HT1080 (cell line): Measurements from ENCODE around the gene CSTF3. TPM values are rescaled to one million over a fixed set of nuclear protein-coding genes. Genes with fewer than 3 reads are reported as not detected.
"Not testable (repeated sequence)": the region's sequence is repeated elsewhere in the genome, so short reads cannot be mapped to it uniquely, and the experiment has no call there.

Experiments used
- DNase-seq: peaks from one replicate; pipeline ENCODE4 v3.0.0-alpha.2; 2015; ENCODE audit warnings: low read depth
- polyA plus RNA-seq, 2 experiments: library from polyadenylated mRNA; depleted of rRNA; stranded (reverse); fragments of >200 nt; gene quantifications; 2 replicates each; pipeline ENCODE4 v1.2.3, GENCODE V29; 2015
- total RNA-seq: library from RNA; depleted of rRNA; stranded (reverse); fragments of >200 nt; shearing (Covaris generic); gene quantifications from 2 replicates; pipeline ENCODE4 v1.2.3, GENCODE V29; 2014; rRNA removed

CSTF3 gene
- 33.7 and 43.1 TPM in 2 replicates for total RNA-seq
- 35.6 and 38.6 TPM in 2 replicates for polyA plus RNA-seq (2015; cell fraction: cytosol; rRNA removed)
- 124 and 127 TPM in 2 replicates for polyA plus RNA-seq (2015; cell fraction: nucleus; rRNA removed)

- peak; percentile 98 for DNase-seq
Observed at GRCh38 chr11:33161120-33162005, at the start of gene CSTF3. CSTF3 (minus strand) TSS chr11:33161480; CDS start chr11:33161325, 155 bp downstream.

- DNase-seq = no peak
Observed at GRCh38 chr11:33208150-33208549, 46.9 kb upstream of the CSTF3 start.

- DNase-seq = peak; percentile 4
Observed at GRCh38 chr11:33207408-33207985, 46.2 kb upstream of the CSTF3 start.

GRCh38 chr11:33197915-33198727 lies 36.8 kb upstream of the CSTF3 start:
- DNase-seq = no peak

GRCh38 chr11:33195462-33196173 lies 34.3 kb upstream of the CSTF3 start:
- DNase-seq = no peak

GRCh38 chr11:33194455-33194854 lies 33.2 kb upstream of the CSTF3 start:
- DNase-seq = no peak

GRCh38 chr11:33191467-33191866 lies 30.2 kb upstream of the CSTF3 start:
- no peak for DNase-seq

GRCh38 chr11:33187998-33188722 lies 26.9 kb upstream of the CSTF3 start:
- DNase-seq = no peak

GRCh38 chr11:33185756-33186155 lies 24.5 kb upstream of the CSTF3 start:
- no peak for DNase-seq

- DNase-seq = no peak
Observed at GRCh38 chr11:33182246-33182878, 21.1 kb upstream of the CSTF3 start.

GRCh38 chr11:33179348-33179803 lies 18.1 kb upstream of the CSTF3 start:
- DNase-seq = peak; percentile 68

- DNase-seq = no peak
Observed at GRCh38 chr11:33178443-33179180, 17.3 kb upstream of the CSTF3 start.

GRCh38 chr11:33177676-33178336 lies 16.5 kb upstream of the CSTF3 start:
- no peak for DNase-seq

- not testable (repeated sequence) for DNase-seq
Observed at GRCh38 chr11:33176760-33177159, 15.5 kb upstream of the CSTF3 start.

- DNase-seq = no peak
Observed at GRCh38 chr11:33172996-33173395, 11.7 kb upstream of the CSTF3 start.

GRCh38 chr11:33172345-33172744 lies 11.1 kb upstream of the CSTF3 start:
- no peak for DNase-seq

GRCh38 chr11:33171251-33171650 lies 10.0 kb upstream of the CSTF3 start:
- no peak for DNase-seq

- DNase-seq = no peak
Observed at GRCh38 chr11:33168709-33169200, 7.5 kb upstream of the CSTF3 start.
